Endothelial cell of umbilical vein (primary cell): Measurements from ENCODE around the gene ACVRL1. TPM values are rescaled to one million over a fixed set of nuclear protein-coding genes. Genes with fewer than 3 reads are reported as not detected.

Source experiments
- BruUV-seq: library from RNA; stranded (reverse); fragments of 400-500 nt; replicated peaks from 2 replicates; lab custom pipeline; 2021; lab: Mats Ljungman, UMichigan
- CTCF ChIA-PET: fragments of 300-600, 350-600 bp; sonication (Branson Sonifier 250); formaldehyde crosslinking; loops from one replicate; lab custom pipeline; 2021; ENCODE audit warnings: antibody characterized with exemption, inconsistent platforms; lab: Charles Lee
- POLR2A ChIA-PET: fragments of 300-600, 350-600 bp; sonication (Branson Sonifier 250); formaldehyde crosslinking; loops from one replicate; lab custom pipeline; 2021; ENCODE audit warnings: antibody characterized with exemption, inconsistent platforms; lab: Charles Lee
- DNase-seq: peaks from one replicate; pipeline ENCODE4 v3.0.0-alpha.2; 2011; ENCODE audit warnings: low read depth, low spot score
- FAIRE-seq: peaks from 2 replicates; lab custom pipeline; 2011; peaks lifted over from hg19 to GRCh38; lab: Jason Lieb, UNC
- H2AFZ ChIP-seq: 2 replicates; pipeline ENCODE4 v1.6.0; 2012; ENCODE audit warnings: low read depth, low read length, control low read depth, inconsistent platforms
- H3K27ac ChIP-seq: 2 replicates; pipeline ENCODE4 v1.5.1; 2011; ENCODE audit warnings: low read depth, mild to moderate bottlenecking, control low read depth, low read length, moderate library complexity; ENCODE audit not compliant: insufficient read depth
- H3K27me3 ChIP-seq, 2 experiments: 2 replicates each; pipeline versions ENCODE4 v1.6.0 to v1.6.1; 2011; ENCODE audit warnings: low read length in 2 of 2, mixed read lengths in 1 of 2; ENCODE audit not compliant: control insufficient read depth in 2 of 2, insufficient read depth in 2 of 2
- H3K36me3 ChIP-seq, 2 experiments: 2 replicates in 1 of 2; 3 replicates in 1 of 2; pipeline ENCODE4 v1.5.1; 2011; ENCODE audit warnings: low read length in 2 of 2, mild to moderate bottlenecking in 1 of 2, moderate library complexity in 1 of 2; ENCODE audit not compliant: control insufficient read depth in 2 of 2, insufficient read depth in 2 of 2; ENCODE audit errors: extremely low read depth in 1 of 2
- H3K4me1 ChIP-seq: 3 replicates; pipeline ENCODE4 v1.5.1; 2011; ENCODE audit warnings: mild to moderate bottlenecking, low read length; ENCODE audit not compliant: control insufficient read depth, insufficient read depth; ENCODE audit errors: extremely low read depth
- H3K4me2 ChIP-seq: 2 replicates; pipeline ENCODE4 v1.6.1; 2011; ENCODE audit warnings: low read length, control low read depth, mixed read lengths; ENCODE audit not compliant: insufficient read depth
- H3K4me3 ChIP-seq, 3 experiments: fragments of 200-600 bp in 1 of 3; sonication (generic), shearing (Covaris generic) in 1 of 3; replicated peaks in 1 of 3; 2 replicates each; pipeline ENCODE4 v1.5.1; 2011 to 2016; ENCODE audit warnings: control low read depth in 3 of 3, low read length in 3 of 3, mild to moderate bottlenecking in 2 of 3, inconsistent platforms in 1 of 3, low read depth in 1 of 3, moderate library complexity in 1 of 3; ENCODE audit not compliant: insufficient read depth in 1 of 3
- H3K79me2 ChIP-seq: 2 replicates; pipeline ENCODE4 v1.6.0; 2012; ENCODE audit warnings: low read length, inconsistent platforms; ENCODE audit not compliant: control insufficient read depth, insufficient read depth
- H3K9ac ChIP-seq: replicated peaks from 2 replicates; pipeline ENCODE3; 2011; ENCODE audit warnings: low read length, control low read depth; ENCODE audit not compliant: insufficient read depth; ENCODE audit errors: extremely low read depth
- H3K9me1 ChIP-seq: replicated peaks from 3 replicates; pipeline ENCODE4 v1.6.0; 2011; ENCODE audit warnings: mild to moderate bottlenecking, low read length; ENCODE audit not compliant: control insufficient read depth, insufficient read depth; ENCODE audit errors: extremely low read depth
- H3K9me3 ChIP-seq: replicated peaks from 2 replicates; pipeline ENCODE4 v1.5.1; 2012; ENCODE audit warnings: low read length, inconsistent platforms; ENCODE audit not compliant: control insufficient read depth, insufficient read depth
- H4K20me1 ChIP-seq: replicated peaks from 2 replicates; pipeline ENCODE3; 2011; ENCODE audit warnings: mild to moderate bottlenecking, low read length; ENCODE audit not compliant: control insufficient read depth, insufficient read depth; ENCODE audit errors: extremely low read depth
- EZH2 ChIP-seq: IDR thresholded peaks from 2 replicates; pipeline ENCODE4 v1.6.1; 2012; ENCODE audit warnings: borderline replicate concordance, low read depth, mild to moderate bottlenecking, moderate library complexity, low read length, inconsistent platforms; ENCODE audit not compliant: severe bottlenecking
- FOS ChIP-seq: IDR thresholded peaks from 2 replicates; pipeline ENCODE4 v1.6.1; 2011; ENCODE audit warnings: mild to moderate bottlenecking, low read length, moderate library complexity, borderline replicate concordance; ENCODE audit not compliant: insufficient read depth
- GATA2 ChIP-seq: IDR thresholded peaks from 2 replicates; pipeline ENCODE4 v1.7.0; 2011; ENCODE audit warnings: low read depth, mild to moderate bottlenecking, moderate library complexity, mixed read lengths, low read length; ENCODE audit not compliant: insufficient read length, insufficient read depth
- JUN ChIP-seq: IDR thresholded peaks from 2 replicates; pipeline ENCODE4 v1.6.1; 2011; ENCODE audit warnings: borderline replicate concordance, low read depth; ENCODE audit not compliant: insufficient read length, insufficient read depth
- MYC ChIP-seq: IDR thresholded peaks from one replicate; pipeline ENCODE4 v1.6.1; 2011; ENCODE audit warnings: mild to moderate bottlenecking, low read depth, low read length
- POLR2A ChIP-seq: IDR thresholded peaks from 2 replicates; pipeline ENCODE4 v1.6.1; 2012; ENCODE audit warnings: low read depth, mild to moderate bottlenecking, control low read depth, low read length
- POLR2AphosphoS5 ChIP-seq: IDR thresholded peaks from 2 replicates; pipeline ENCODE4 v1.6.1; 2012; ENCODE audit warnings: low read depth, mild to moderate bottlenecking, control low read depth, low read length, moderate library complexity; ENCODE audit not compliant: insufficient read depth
- dilution Hi-C: fragments of 300-500 bp; cut with MboI; formaldehyde crosslinking; loops from one replicate; pipeline ENCODE4 v1.15.0; 2019; ENCODE audit warnings: low sequenced_read_pairs; ENCODE audit not compliant: extremely low pct_ligation_motif_present
- intact Hi-C: fragments of 100-400 bp; cut with micrococcal nuclease; formaldehyde crosslinking; loops from one replicate; pipeline ENCODE4 v1.10.0; 2022
- polyA plus RNA-seq, 4 experiments: library from polyadenylated mRNA; depleted of rRNA in 3 of 4; stranded (reverse) in 3 of 4; unstranded in 1 of 4; fragments of >200 nt; gene quantifications; 2 replicates each; pipeline versions ENCODE4 v1.2.1 to v1.2.3, GENCODE V29; 2011 to 2012; ENCODE audit warnings: missing spikeins in 1 of 4
- total RNA-seq: library from RNA; stranded (reverse); gene quantifications from 2 replicates; pipeline ENCODE4 v1.2.3, GENCODE V29; 2021
- TF ChIP-seq, protein P1 (sequence below): IDR thresholded peaks from 2 replicates; pipeline ENCODE4 v1.6.1; 2011; ENCODE audit not compliant: insufficient read depth, insufficient read length
- TF ChIP-seq, protein P2 (sequence below), 2 donors: IDR thresholded peaks; 1 replicate in 1 of 2; 2 replicates in 1 of 2; pipeline ENCODE4 v1.5.1; 2011; ENCODE audit warnings: low read length in 2 of 2, mild to moderate bottlenecking in 2 of 2, moderate library complexity in 2 of 2, control low read depth in 1 of 2, inconsistent platforms in 1 of 2, low read depth in 1 of 2; ENCODE audit not compliant: insufficient read depth in 1 of 2; ENCODE audit errors: extremely low read depth in 1 of 2

The ACVRL1 gene
- total and polyA plus RNA-seq, 2 donors (not counting 3 experiments of a cell fraction or from before 2014, with no cell fraction given), result 355 to 404 TPM

DNA sequence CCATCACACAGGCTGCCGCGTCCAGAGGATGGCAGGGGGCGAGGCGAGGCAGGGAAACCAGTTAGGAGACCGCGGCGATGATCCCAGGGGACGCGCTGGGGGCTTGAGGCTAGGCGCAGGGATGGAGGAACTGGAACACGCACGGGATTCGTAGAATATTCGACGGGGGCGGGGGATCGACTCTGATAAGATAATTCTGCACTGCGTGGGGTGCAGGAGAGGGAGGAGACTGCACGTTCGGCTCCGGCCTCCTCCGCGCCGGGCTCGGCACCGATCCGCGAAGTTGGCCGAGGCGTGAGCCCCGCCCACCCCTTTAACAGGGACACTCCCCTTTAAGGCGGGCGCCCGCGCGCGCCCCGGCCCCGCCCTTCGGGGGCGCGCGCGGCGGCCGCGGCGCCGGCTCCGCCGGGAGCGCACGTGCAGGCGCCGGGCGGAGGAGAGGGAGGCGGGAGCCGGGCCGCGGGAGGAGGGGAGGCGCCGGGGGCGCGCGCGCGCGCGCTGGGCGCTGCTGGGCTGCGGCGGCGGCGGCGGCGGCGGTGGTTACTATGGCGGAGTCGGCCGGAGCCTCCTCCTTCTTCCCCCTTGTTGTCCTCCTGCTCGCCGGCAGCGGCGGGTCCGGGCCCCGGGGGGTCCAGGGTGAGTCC lies 44.0 kb downstream of the ACVRL1 start, which contains the start of gene ACVR1B:
TSS of gene ACVR1B (plus strand) at position 501 of the 644 bp plus-strand sequence. CDS start at position 546, 45 bp downstream.
- H3K36me3 ChIP-seq, result no peaks in the 10 kb centered on the region
- H3K9ac ChIP-seq, result peak within 1 kb of the TSS; percentile 77
- dilution Hi-C loops (no loop called here), intact Hi-C loops (loop anchor here (1.0 kb wide), 1 partner anchor 25 kb away; no protein-coding TSS in a partner anchor)
- TF ChIP-seq GATA2 (peak; percentile 30), FOS (no peak), POLR2AphosphoS5 (peak; percentile 39), POLR2A (peak; percentile 54), JUN (no peak), EZH2 (no peak), MYC (no peak)
- TF ChIP-seq, protein P1, sequence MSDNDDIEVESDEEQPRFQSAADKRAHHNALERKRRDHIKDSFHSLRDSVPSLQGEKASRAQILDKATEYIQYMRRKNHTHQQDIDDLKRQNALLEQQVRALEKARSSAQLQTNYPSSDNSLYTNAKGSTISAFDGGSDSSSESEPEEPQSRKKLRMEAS, result no peak
- TF ChIP-seq, protein P2, sequence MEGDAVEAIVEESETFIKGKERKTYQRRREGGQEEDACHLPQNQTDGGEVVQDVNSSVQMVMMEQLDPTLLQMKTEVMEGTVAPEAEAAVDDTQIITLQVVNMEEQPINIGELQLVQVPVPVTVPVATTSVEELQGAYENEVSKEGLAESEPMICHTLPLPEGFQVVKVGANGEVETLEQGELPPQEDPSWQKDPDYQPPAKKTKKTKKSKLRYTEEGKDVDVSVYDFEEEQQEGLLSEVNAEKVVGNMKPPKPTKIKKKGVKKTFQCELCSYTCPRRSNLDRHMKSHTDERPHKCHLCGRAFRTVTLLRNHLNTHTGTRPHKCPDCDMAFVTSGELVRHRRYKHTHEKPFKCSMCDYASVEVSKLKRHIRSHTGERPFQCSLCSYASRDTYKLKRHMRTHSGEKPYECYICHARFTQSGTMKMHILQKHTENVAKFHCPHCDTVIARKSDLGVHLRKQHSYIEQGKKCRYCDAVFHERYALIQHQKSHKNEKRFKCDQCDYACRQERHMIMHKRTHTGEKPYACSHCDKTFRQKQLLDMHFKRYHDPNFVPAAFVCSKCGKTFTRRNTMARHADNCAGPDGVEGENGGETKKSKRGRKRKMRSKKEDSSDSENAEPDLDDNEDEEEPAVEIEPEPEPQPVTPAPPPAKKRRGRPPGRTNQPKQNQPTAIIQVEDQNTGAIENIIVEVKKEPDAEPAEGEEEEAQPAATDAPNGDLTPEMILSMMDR (IDR thresholded peaks at IDR 0.05; ENCODE audit: extremely low read depth in 1 of 2, insufficient read depth in 1 of 2, low read depth in 1 of 2, low read length in 2 of 2), result no peak
- peak within 1 kb of the TSS; percentile 58 for H3K27ac ChIP-seq
- H3K4me2 ChIP-seq, result peak within 1 kb of the TSS; percentile 92
- H3K9me1 ChIP-seq, result no peaks in the 10 kb centered on the region
- FAIRE-seq (peak; percentile 88), DNase-seq (peak; percentile 92)
- peaks cover 46% of the 10 kb centered on the region for H3K79me2 ChIP-seq
- peak within 1 kb of the TSS; percentile 97 for H2AFZ ChIP-seq
- POLR2A ChIA-PET, result no interaction called here
- peaks cover 2% of the 10 kb centered on the region for H4K20me1 ChIP-seq
- no peaks in the 10 kb centered on the region for H3K9me3 ChIP-seq
- H3K4me1 ChIP-seq, result peaks cover 28% of the 10 kb centered on the region
- no TSS peak for BruUV-seq
- H3K27me3 ChIP-seq, result peaks cover 0 to 4% of the 10 kb centered on the region in 2 experiments
- H3K4me3 ChIP-seq, result peak within 1 kb of the TSS; percentile 59 to 89 (median 73)
- CTCF ChIA-PET, result interaction anchor here (0.5 to 3.7 kb wide), 7 partner anchors 9 to 74 kb away, joined by 3 to 24 read pairs (median 3); no protein-coding TSS in a partner anchor
